ENCODE data around the gene DCAF4. TPM values are rescaled to one million over a fixed set of nuclear protein-coding genes. Genes with fewer than 3 reads are reported as not detected.

Gene DCAF4
- total RNA-seq, 1 donor from 2014 or later = 9.5 TPM

GRCh38 chr14:72970824-72971434 is 44.7 kb downstream of the DCAF4 start:
- peaks cover 8% of the 10 kb centered on the region for H3K36me3 Mint-ChIP-seq (ENCODE audit: low read depth)
- no peak overlapping the region for H3K27ac Mint-ChIP-seq (ENCODE audit: unreplicated experiment)
- H3K4me1 Mint-ChIP-seq = peaks cover 14% of the 10 kb centered on the region
- no peak for TF ChIP-seq CTCF (conservative IDR thresholded peaks at IDR 0.05)
- no peak overlapping the region for H3K4me3 Mint-ChIP-seq
- no peaks in the 10 kb centered on the region for H3K9me3 Mint-ChIP-seq
- no peaks in the 10 kb centered on the region for H3K27me3 Mint-ChIP-seq (ENCODE audit: low read depth)
- DNase-seq (ENCODE audit: low read depth, low spot score) = no peak

GRCh38 chr14:72974661-72975060 is 48.4 kb downstream of the DCAF4 start:
- peaks cover 8% of the 10 kb centered on the region for H3K4me1 Mint-ChIP-seq
- H3K9me3 Mint-ChIP-seq = no peaks in the 10 kb centered on the region
- H3K27me3 Mint-ChIP-seq (ENCODE audit: low read depth) = no peaks in the 10 kb centered on the region
- no peak overlapping the region for H3K4me3 Mint-ChIP-seq
- no peak for TF ChIP-seq CTCF (conservative IDR thresholded peaks at IDR 0.05)
- no peak for DNase-seq (ENCODE audit: low read depth, low spot score)
- peaks cover 4% of the 10 kb centered on the region for H3K36me3 Mint-ChIP-seq (ENCODE audit: low read depth)
- H3K27ac Mint-ChIP-seq (ENCODE audit: unreplicated experiment) = no peak overlapping the region

GRCh38 chr14:72975770-72976169 is 49.5 kb downstream of the DCAF4 start:
- DNase-seq (ENCODE audit: low read depth, low spot score) = no peak
- Mint-ChIP-seq H3K27ac (ENCODE audit: unreplicated experiment) (no peak overlapping the region), H3K4me3 (no peak overlapping the region), H3K4me1 (no peaks in the 10 kb centered on the region), H3K27me3 (ENCODE audit: low read depth) (no peaks in the 10 kb centered on the region), H3K9me3 (no peaks in the 10 kb centered on the region), H3K36me3 (ENCODE audit: low read depth) (peaks cover 2% of the 10 kb centered on the region)
- no peak for TF ChIP-seq CTCF (conservative IDR thresholded peaks at IDR 0.05)

- no peak overlapping the region for H3K27ac Mint-ChIP-seq (ENCODE audit: unreplicated experiment)
- peaks cover 6% of the 10 kb centered on the region for H3K36me3 Mint-ChIP-seq (ENCODE audit: low read depth)
- no peaks in the 10 kb centered on the region for H3K9me3 Mint-ChIP-seq
- no peak for TF ChIP-seq CTCF (conservative IDR thresholded peaks at IDR 0.05)
- DNase-seq (ENCODE audit: low read depth, low spot score) = no peak
- no peaks in the 10 kb centered on the region for H3K4me1 Mint-ChIP-seq
- H3K27me3 Mint-ChIP-seq (ENCODE audit: low read depth) = no peaks in the 10 kb centered on the region
- H3K4me3 Mint-ChIP-seq = no peak overlapping the region
Measured at GRCh38 chr14:72978856-72979255, 52.6 kb downstream of the DCAF4 start.

GRCh38 chr14:72980863-72981262 is 54.6 kb downstream of the DCAF4 start:
- Mint-ChIP-seq H3K9me3 (no peaks in the 10 kb centered on the region), H3K36me3 (ENCODE audit: low read depth) (peaks cover 13% of the 10 kb centered on the region), H3K27me3 (ENCODE audit: low read depth) (no peaks in the 10 kb centered on the region), H3K4me1 (no peaks in the 10 kb centered on the region), H3K4me3 (no peak overlapping the region), H3K27ac (ENCODE audit: unreplicated experiment) (no peak overlapping the region)
- TF ChIP-seq CTCF (conservative IDR thresholded peaks at IDR 0.05) = no peak
- DNase-seq (ENCODE audit: low read depth, low spot score) = no peak

All from neural crest cell (in vitro differentiated cells).